ENCODE measurements around the gene HMGN2.
"Not testable (repeated sequence)": the region's sequence is repeated elsewhere in the genome, so short reads cannot be mapped to it uniquely, and the experiment has no call there.

HMGN2 gene

GRCh38 chr1:26474818-26475217 is 2.6 kb downstream of the HMGN2 start:
- H3K4me3 ChIP-seq (ENCODE audit: low read length) = no peak overlapping the region
- no peak for DNase-seq (ENCODE audit: low read depth, low spot score)

- DNase-seq (ENCODE audit: low read depth, low spot score) = no peak
- H3K4me3 ChIP-seq (ENCODE audit: low read length) = no peak overlapping the region
Measured at GRCh38 chr1:26475989-26476388, 3.7 kb downstream of the HMGN2 start.

GRCh38 chr1:26476958-26477357 is 4.7 kb downstream of the HMGN2 start:
- no peak for DNase-seq (ENCODE audit: low read depth, low spot score)
- H3K4me3 ChIP-seq (ENCODE audit: low read length) = no peak overlapping the region

- no peak overlapping the region for H3K4me3 ChIP-seq (ENCODE audit: low read length)
- DNase-seq (ENCODE audit: low read depth, low spot score) = no peak
Measured at GRCh38 chr1:26477446-26478152, 5.4 kb downstream of the HMGN2 start.

GRCh38 chr1:26478159-26478558 is 5.9 kb downstream of the HMGN2 start:
- H3K4me3 ChIP-seq (ENCODE audit: low read length) = no peak overlapping the region
- no peak for DNase-seq (ENCODE audit: low read depth, low spot score)

- DNase-seq (ENCODE audit: low read depth, low spot score) = no peak
- no peak overlapping the region for H3K4me3 ChIP-seq (ENCODE audit: low read length)
Measured at GRCh38 chr1:26478988-26479387, 6.7 kb downstream of the HMGN2 start.

- H3K4me3 ChIP-seq (ENCODE audit: low read length) = no peak overlapping the region
- DNase-seq (ENCODE audit: low read depth, low spot score) = no peak
Measured at GRCh38 chr1:26482921-26483320, 10.7 kb downstream of the HMGN2 start.

- no peak overlapping the region for H3K4me3 ChIP-seq (ENCODE audit: low read length)
- no peak for DNase-seq (ENCODE audit: low read depth, low spot score)
Measured at GRCh38 chr1:26483980-26484379, 11.7 kb downstream of the HMGN2 start.

- no peak for DNase-seq (ENCODE audit: low read depth, low spot score)
- no peak overlapping the region for H3K4me3 ChIP-seq (ENCODE audit: low read length)
Measured at GRCh38 chr1:26490155-26490554, 17.9 kb downstream of the HMGN2 start.

GRCh38 chr1:26493267-26493666 is 21.0 kb downstream of the HMGN2 start:
- DNase-seq (ENCODE audit: low read depth, low spot score) = no peak

GRCh38 chr1:26493938-26494337 is 21.7 kb downstream of the HMGN2 start:
- DNase-seq (ENCODE audit: low read depth, low spot score) = no peak
- H3K4me3 ChIP-seq (ENCODE audit: low read length) = no peak overlapping the region

More at GRCh38 chr1:26493267-26493666, 21.0 kb downstream of the HMGN2 start:
- no peak overlapping the region for H3K4me3 ChIP-seq (ENCODE audit: low read length)

GRCh38 chr1:26496861-26497260 is 24.6 kb downstream of the HMGN2 start:
- DNase-seq (ENCODE audit: low read depth, low spot score) = no peak
- H3K4me3 ChIP-seq (ENCODE audit: low read length) = no peak overlapping the region

- no peak for DNase-seq (ENCODE audit: low read depth, low spot score)
- H3K4me3 ChIP-seq (ENCODE audit: low read length) = no peak overlapping the region
Measured at GRCh38 chr1:26498894-26499293, 26.7 kb downstream of the HMGN2 start.

- peak; percentile 58 for DNase-seq (ENCODE audit: low read depth, low spot score)
- H3K4me3 ChIP-seq (ENCODE audit: low read length) = peak overlapping the region; percentile 79
Measured at GRCh38 chr1:26500488-26501175, 28.4 kb downstream of the HMGN2 start.

GRCh38 chr1:26510711-26511110 is 38.5 kb downstream of the HMGN2 start:
- H3K4me3 ChIP-seq (ENCODE audit: low read length); DNase-seq (ENCODE audit: low read depth, low spot score): not testable (repeated sequence)

- DNase-seq (ENCODE audit: low read depth, low spot score); H3K4me3 ChIP-seq (ENCODE audit: low read length): not testable (repeated sequence)
Measured at GRCh38 chr1:26515836-26516235, 43.6 kb downstream of the HMGN2 start.

- no peak for DNase-seq (ENCODE audit: low read depth, low spot score)
- no peak overlapping the region for H3K4me3 ChIP-seq (ENCODE audit: low read length)
Measured at GRCh38 chr1:26516987-26517765, 44.9 kb downstream of the HMGN2 start.

GRCh38 chr1:26517766-26518049 is 45.5 kb downstream of the HMGN2 start:
- DNase-seq (ENCODE audit: low read depth, low spot score) = no peak
- H3K4me3 ChIP-seq (ENCODE audit: low read length) = no peak overlapping the region

- H3K4me3 ChIP-seq (ENCODE audit: low read length) = no peak overlapping the region
- DNase-seq (ENCODE audit: low read depth, low spot score) = no peak
Measured at GRCh38 chr1:26518355-26518754, 46.1 kb downstream of the HMGN2 start.

- no peak overlapping the region for H3K4me3 ChIP-seq (ENCODE audit: low read length)
- DNase-seq (ENCODE audit: low read depth, low spot score) = no peak
Measured at GRCh38 chr1:26520339-26520738, 48.1 kb downstream of the HMGN2 start.
